ENCODE results near the gene ABHD17C. TPM values are rescaled to one million over a fixed set of nuclear protein-coding genes. Genes with fewer than 3 reads are reported as not detected.

The ABHD17C gene
- total RNA-seq, 2 donors from 2014 or later = 3.6 to 5.3 TPM

DNA sequence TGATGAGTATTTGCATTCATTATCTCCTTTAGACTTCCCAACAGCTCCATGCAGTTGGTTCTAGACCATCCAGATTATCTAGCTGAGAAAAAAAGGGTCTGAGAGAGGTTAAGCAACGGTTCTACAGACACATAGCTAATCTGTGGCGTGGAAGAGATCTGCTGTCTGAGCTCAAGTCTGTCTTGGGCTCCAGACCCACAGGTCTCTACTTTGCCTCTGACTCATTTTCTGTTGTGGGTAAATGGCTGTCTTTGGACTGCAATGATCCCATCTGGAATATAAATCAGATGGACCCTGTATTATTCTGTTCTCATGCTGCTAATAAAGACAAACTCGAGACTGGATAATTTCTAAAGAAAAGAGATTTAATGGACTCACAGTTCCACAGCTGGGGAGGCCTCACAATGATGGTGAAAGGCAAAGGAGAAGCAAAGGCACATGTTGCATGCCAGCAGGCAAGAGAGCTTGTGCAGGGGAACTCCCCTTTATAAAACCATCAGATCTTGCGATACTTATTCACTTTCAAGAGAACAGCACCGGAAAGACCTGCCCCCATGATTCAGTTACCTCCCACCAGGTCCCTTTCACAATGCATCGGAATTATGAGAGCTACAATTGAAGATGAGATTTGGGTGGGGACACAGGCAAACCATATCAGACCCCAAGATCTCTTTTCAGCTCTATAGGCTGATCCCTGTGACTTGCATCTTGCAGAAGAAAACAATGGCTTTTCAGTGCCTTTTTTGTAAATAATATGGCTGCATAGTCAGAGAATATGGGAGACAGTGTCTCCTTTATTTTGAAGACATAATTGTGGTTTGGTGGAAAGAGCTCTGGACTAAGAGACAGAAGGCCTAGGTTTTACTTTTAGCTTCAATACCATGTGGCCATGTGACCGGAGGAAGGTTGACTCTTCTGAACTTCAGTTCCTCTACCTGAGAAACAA is 108.7 kb downstream of the ABHD17C start:
- Histone ChIP-seq H3K27me3 (no peaks in the 10 kb centered on the region), H3K36me3 (replicated peaks in 1 of 2; ENCODE audit: insufficient read depth in 1 of 2, low read depth in 2 of 2) (no peaks in the 10 kb centered on the region), H3K27ac (no peak overlapping the region), H3K9me3 (no peaks in the 10 kb centered on the region), H3K4me1 (no peaks in the 10 kb centered on the region), H3K4me3 (no peak overlapping the region)
- intact Hi-C loops (cut with DNase I) = no loop called here
- no peak for DNase-seq
- TF ChIP-seq CTCF (IDR thresholded peaks at IDR 0.05) (no peak), POLR2A (IDR thresholded peaks at IDR 0.05) (no peak)
- 88 to 94% methylated on average over 7 of the region's 7 CpGs for WGBS, 2 donors
- no peak for ATAC-seq

GRCh38 chr15:80804970-80805495 is 109.9 kb downstream of the ABHD17C start:
- Histone ChIP-seq H3K36me3 (replicated peaks in 1 of 2; ENCODE audit: insufficient read depth in 1 of 2, low read depth in 2 of 2) (no peaks in the 10 kb centered on the region), H3K9me3 (no peaks in the 10 kb centered on the region), H3K27me3 (peaks cover 0 to 3% of the 10 kb centered on the region in 2 donors), H3K4me3 (no peak overlapping the region), H3K4me1 (no peaks in the 10 kb centered on the region), H3K27ac (no peak overlapping the region)
- TF ChIP-seq CTCF (IDR thresholded peaks at IDR 0.05) (no peak), POLR2A (IDR thresholded peaks at IDR 0.05) (no peak)
- DNase-seq = peak in 1 of 4 donors; percentile 13
- WGBS, 2 donors = 44 to 51% methylated on average over 10 of the region's 10 CpGs
- intact Hi-C loops (cut with DNase I) = no loop called here
- ATAC-seq = no peak

Small RNAs within 50 kb of the gene (small RNA-seq; reads per million reads assigned to genes)
- not detected for gene RNU6-380P

Other genes starting within 250 kb of the ABHD17C start
- 1 to 10 TPM in 1 of 2 donors, not detected in 1; 1.6 TPM for gene CEMIP, start 84.1 kb downstream of the ABHD17C start, total RNA-seq